HG02642 (cell line): Measurements from ENCODE around the gene EIF5.

Source experiments
- ATAC-seq: cut with Tn5 transposase; IDR thresholded peaks from one replicate; pipeline ENCODE4 v1.9.1; 2021; ENCODE audit warnings: mild to moderate bottlenecking; ENCODE audit not compliant: unreplicated experiment, poor library complexity

Gene EIF5

DNA sequence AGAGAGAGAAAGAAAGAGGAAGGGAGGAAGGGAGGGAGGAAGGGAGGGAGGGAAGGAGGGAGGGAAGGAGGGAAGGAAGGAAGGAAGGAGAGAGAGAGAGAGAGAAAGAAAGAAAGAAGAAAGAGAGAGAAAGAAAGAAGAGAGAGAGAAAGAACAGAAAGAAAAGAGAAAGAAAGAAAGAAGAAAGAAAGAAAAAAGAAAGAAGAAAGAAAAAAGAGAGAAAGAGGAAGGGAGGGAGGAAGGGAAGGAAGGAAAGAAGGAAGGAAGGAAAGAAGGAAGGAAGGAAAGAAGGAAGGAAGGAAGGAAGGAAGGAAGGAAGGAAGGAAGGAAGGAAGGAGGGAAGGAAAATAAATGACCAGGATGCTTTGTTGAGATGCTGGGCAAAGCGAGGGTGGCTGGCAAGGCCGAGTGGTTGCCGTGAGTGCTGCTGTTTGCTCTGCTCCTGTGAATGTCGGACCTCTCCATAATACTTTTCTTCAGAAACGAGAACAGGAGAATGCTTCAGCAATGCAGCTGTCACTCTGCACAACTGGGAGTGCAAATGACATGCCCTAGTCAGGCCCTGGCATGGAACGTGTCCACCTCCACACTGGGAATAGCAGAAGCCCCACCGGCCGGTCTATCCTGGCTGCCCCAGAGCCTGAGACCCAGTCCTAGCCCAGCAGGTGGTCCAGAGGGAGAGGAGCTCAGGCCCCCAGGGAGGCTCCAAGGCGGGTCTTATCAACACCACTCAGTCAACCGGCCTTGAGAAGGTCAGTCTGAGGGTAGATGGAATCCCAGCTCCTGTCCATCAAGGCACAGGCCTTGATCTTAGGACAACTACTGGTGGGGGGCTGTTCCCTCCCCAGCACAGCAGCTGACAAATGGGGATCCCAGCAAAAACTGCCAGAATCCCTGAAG, 25.1 kb upstream of the EIF5 start:
- no peak for ATAC-seq

GRCh38 chr14:103310576-103311095, 23.4 kb upstream of the EIF5 start:
- no peak for ATAC-seq

DNA sequence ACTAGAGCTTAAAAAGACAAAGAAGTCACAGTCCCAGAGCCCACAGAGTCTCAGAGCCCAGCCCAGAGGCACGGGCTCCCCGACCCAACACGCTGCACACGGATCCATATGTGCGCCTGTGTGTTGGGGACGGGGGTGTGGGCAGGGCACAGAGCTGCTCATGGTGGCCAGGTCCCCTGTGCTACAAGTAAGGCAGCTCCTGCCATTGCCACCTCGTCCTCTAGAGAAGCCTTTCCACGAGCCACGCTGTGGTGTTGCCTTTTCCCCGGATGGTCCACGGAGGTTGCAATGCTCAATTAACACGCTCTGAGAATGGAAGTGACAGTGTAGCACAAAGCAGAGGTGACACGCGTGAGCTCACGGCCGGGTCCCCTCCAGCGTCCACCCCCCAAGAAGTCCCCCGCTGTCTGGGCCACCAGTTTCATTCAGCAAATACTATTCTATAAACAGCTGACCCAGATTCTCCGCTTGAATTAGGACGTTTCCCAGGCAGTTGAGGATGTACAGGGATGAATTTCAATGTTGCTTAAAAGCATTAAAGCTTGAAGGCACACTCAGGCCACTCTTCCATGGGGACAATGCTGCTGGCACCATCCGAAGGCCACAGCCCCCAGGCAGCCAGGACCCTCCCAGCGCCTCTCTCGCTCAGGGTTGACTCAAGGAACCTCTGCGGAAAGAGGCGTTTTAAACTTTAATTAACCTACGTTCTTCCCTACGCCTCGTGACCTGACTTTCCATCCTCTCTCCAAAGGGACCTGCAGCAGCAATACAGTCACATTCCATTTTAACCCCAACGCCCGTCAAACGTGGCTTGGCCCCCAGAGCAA, 22.7 kb upstream of the EIF5 start:
- ATAC-seq, result no peak

DNA sequence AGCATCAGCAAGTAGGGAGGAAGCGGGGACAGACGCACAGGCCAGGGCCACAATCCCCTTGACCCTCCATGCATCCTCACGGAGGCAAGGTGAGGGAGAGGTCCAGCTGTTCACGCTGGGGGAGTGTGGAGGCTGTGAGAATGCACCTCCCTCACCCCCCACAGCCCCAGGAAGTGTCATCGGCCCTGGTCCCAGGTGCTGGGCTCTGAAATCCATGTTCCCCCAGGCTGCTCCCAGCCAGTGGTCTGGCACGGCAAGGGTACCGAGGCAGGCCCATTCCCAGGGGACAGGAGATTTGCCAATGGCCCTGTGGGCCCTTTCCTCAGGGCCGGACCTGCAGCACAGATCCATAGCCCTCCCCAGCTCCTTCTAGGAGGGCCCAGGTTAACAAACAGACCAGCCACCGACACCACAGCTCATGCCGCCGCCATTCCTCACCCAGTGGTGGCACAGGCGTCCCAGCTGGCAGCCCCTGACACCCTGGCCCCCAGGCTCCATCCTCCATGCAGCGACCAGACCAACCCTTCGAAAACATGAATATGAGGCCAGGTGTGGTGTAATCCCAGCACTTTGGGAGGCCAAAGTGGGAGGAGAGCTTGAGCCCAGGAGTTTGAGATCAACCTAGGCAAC, 21.9 kb upstream of the EIF5 start:
- ATAC-seq, result no peak

DNA sequence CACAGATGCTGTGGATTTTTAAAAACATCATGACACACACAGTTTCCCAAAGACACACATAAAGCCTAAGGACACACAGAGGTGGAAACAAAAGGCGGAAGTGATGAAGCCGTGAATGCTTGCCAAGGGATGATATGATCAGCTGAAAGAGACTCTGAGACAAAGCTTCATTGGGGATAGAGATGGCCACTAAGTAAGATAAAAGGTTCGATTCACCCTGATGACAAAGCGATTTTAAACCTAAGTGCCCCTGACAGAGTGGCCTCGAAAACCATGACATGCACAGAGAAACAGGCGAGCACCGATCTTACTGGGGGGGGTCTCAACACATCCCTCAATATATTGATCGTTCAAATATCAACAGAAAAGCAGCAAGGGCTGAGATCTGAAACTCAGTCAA, 20.3 kb upstream of the EIF5 start:
- no peak for ATAC-seq

- ATAC-seq, result no peak
Measured at GRCh38 chr14:103314496-103315277, 19.4 kb upstream of the EIF5 start.

DNA sequence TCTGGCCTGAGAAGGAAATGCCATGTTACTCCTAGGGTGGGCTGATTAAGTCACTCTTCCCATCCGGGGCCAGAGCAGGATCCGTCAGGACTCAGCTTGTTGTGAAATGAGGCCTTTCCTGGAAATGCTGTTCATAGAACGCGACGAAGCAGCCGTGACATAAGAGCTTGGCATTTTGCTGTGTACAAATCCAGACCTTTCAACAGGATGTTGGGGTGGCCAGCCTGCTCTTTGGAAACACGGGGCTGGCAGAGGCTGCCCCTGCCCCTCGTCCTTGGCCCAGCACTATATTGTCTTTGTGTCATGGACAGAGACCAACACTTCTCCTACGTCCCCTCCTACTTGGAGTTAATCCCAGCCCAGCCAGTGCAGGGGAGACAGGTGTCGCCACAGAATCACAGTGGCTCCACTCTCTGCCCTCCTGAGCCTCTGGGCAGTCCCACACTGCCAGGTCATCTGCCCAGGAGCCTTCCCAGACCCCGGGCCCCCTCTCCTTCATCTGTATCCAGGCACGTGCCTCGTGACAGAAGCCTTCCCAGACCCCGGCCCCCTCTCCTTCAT, 18.6 kb upstream of the EIF5 start:
- ATAC-seq, result no peak

DNA sequence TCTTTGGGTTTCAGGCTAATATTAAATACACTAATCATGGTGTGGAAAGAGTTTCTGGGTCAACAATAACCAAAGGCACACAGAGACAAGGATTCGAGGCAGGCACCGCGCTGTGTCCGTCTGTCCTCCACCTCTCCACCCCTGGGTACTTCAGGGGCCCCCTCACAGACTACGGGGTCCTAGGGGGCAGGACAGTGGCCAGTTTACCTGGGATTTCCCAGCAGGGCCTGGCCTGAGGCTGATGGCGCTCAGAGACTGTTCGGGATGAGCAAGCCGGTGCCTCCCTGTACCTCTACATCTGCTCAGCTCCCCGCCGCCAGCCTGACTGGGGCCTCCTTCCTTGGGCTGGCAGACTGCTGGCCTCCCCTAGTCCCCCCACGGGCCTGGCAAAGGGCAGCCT, 18.1 kb upstream of the EIF5 start:
- no peak for ATAC-seq

DNA sequence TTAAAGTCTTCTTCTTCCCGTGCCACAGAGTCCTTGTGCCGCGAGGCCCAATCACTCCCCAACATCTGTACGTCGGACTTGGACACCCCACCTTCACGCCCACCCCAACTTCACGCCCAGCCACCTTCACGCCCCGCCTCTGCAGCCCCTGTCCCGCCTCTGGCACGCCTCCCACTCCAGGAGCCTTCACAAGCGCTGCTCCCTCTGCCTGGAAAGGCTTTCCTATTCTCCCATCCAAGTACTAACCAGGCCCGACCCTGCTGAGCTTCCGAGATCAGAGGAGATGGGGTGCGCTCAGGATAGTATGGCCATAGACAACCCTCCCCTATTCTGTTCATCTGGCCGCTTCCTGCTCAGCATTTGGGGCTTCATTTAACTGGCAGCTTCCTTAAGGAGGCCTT, 17.3 kb upstream of the EIF5 start:
- ATAC-seq, result no peak

DNA sequence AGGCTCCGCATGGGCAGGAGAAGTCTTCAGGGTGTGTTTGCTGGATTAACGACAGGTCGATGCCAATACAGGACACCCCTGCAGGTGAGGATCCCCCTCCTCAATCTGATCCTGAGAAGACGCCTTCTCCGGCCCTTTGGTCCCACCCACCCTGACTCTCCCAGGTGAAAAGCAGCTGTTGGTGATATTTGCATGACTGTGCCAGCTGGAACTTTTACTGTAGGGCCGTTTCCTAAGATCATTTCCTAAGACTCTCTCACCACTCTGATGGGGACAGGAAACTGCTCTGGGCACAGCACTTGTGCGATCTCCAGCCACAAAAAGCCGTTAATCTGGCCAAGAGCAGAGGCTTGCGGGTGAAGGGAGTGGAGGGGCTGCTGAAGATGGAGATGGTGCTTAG, 16.8 kb upstream of the EIF5 start:
- ATAC-seq, result no peak

DNA sequence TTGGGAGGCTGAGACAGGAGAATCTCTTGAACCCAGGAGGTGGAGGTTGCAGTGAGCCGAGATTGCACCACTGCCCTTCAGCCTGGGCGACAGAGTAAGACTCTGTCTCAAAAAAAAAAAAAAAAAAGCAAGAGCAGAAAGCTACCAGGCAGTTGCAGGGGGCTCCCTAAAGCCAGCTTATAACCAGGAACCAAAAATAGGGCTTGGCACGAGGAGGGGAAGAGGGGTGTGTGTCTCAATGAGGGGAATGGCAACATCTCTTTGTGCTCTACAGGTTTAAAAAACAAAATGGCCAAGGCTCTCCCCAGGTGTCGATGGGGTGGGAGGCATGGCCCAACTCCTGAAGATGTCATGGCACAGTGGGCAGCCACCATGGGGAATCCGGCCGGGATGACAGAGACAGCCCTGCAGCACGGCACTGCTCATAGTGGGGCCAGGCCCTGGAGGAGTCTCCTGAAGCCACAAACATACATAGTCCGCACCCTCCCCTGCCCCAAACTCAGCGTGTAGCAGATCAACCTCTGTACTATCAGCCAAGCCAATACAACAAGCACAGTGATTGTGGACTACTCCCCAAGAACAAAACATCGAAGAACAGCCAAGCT, 16.0 kb upstream of the EIF5 start:
- no peak for ATAC-seq

DNA sequence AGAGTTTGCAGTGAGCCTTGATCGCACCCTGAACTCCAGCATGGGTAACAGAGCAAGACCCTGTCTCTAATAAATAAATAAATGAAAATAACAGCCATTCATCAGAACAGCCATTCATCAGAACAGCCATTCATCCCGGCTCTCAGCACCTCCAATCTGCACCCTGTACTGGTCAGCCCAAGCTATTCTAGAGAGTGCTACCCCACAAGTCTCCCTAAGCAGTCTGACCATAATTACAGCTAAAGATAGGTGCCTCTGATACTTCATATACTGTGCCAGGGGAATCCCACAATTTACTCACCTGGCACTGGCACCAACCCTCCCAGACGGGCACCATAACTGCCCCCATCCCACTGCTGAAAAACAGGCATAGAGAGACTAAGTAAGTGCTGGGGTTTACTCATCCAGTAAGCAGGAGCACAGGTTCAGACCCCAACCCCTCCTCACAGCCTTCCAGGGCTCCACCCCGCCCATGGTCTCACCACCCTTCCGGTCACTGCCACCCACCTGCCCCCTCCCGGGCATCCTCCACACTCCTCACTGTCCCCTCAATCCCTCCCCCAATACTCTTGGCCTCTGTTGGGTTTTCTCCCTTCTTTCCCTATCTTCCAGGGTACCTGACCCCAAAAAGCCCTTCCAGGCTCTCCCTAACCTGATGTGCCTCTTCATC, 15.2 kb upstream of the EIF5 start:
- peak; percentile 34 for ATAC-seq

- ATAC-seq, result peak; percentile 59
Measured at GRCh38 chr14:103319422-103319821, 14.6 kb upstream of the EIF5 start.

DNA sequence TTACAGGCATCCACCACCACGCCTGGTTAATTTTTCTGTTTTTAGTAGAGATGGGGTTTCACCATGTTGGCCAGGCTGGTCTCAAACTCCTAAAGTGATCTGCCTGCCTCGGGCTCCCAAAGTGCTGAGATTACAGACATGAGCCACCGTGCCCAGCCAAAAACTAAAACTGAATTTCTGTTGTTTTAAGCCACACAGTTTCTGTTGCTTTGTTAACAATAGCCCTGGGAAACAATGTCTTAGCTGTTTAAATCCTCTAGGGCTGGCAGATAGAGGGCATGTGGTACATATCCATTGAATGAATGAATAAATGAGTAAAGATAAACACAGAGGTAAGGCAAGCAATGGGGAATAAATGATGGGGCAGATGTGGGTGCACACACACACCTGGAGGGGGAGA, 8.0 kb upstream of the EIF5 start:
- ATAC-seq, result no peak

DNA sequence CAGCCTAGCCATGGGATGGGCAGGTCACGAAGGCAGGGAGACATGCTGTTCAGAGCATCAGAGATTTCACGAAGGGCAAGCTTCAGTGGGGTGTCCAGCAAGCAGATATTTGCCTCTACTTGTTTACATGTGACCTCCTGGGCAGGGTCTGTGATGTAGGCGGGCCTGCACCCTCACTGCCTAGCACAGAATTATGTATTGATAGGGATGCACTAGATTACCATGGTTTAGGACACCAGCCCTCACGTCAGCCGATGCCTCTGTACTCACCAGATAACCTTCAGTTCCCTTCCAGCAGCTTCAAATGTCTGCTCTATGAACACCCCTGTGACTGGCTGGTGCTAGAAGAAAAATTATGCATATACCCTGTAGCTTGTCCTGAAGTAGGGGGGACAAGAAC, 5.1 kb upstream of the EIF5 start:
- ATAC-seq, result no peak

- no peak for ATAC-seq
Measured at GRCh38 chr14:103329401-103330347, 4.4 kb upstream of the EIF5 start.

- no peak for ATAC-seq
Measured at GRCh38 chr14:103330536-103330935, 3.5 kb upstream of the EIF5 start.
